ENCODE results near the gene DDX11.

GRCh38 chr12:31057671-31058070, 16.0 kb upstream of the DDX11 start:
- TF ChIP-seq CTCF (conservative IDR thresholded peaks at IDR 0.05; ENCODE audit: low read depth in 2 of 2) (no peak), EZH2 (IDR thresholded peaks at IDR 0.05; ENCODE audit: low read depth, unreplicated experiment) (no peak), POLR2AphosphoS5 (IDR thresholded peaks at IDR 0.05; ENCODE audit: low read depth) (no peak), REST (IDR thresholded peaks at IDR 0.05; ENCODE audit: unreplicated experiment) (no peak), CREB1 (CRISPR knock-in tag; IDR thresholded peaks at IDR 0.05; ENCODE audit: low read depth) (no peak), EZH2phosphoT487 (IDR thresholded peaks at IDR 0.05; ENCODE audit: unreplicated experiment) (no peak), ETS1 (IDR thresholded peaks at IDR 0.05) (no peak), NANOG (IDR thresholded peaks at IDR 0.05; ENCODE audit: borderline replicate concordance) (no peak)

Data from GM23338 (cell line).